ENCODE data around the gene ZNRD2.
"Not testable (repeated sequence)": the region's sequence is repeated elsewhere in the genome, so short reads cannot be mapped to it uniquely, and the experiment has no call there.

ZNRD2 gene

DNA sequence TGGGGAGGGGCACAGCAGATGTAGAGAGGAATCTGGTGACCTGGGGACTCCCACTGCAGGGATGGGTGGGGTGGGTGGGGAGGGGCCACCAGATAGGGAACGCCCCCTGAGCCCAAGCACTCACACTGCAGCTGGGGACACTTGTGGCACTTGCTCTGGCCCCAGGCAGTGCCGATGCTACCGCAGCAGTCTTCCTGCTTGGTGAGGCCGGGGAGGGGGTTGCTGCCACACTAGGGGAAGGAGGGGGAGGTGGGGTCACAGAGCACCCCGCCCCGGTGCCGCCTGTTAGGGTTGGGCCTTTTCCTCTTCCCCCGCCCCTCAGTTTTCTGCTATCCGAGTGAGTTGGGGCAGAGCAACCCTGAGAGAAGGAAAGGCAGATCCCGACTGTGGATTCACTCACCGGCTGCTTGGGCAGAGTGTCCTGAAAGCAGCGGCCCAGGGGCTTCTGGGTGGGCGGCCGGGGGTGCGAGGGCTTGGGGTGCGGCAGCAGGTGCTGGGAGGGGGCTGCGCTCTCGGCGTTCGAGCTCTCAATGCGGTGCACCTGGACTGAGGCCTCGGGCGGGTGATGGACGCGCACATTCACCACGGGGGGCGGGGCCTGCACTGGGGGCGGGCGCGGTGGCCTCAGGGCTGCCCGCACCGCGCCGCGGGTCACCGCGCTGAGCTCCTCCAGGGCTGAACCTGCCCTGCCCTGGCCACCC is 16.8 kb upstream of the ZNRD2 start:
- peak; percentile 98 for DNase-seq (ENCODE audit: low read depth, low spot score)
- peak overlapping the region; percentile 53 for H3K4me3 ChIP-seq (ENCODE audit: low read length)

DNA sequence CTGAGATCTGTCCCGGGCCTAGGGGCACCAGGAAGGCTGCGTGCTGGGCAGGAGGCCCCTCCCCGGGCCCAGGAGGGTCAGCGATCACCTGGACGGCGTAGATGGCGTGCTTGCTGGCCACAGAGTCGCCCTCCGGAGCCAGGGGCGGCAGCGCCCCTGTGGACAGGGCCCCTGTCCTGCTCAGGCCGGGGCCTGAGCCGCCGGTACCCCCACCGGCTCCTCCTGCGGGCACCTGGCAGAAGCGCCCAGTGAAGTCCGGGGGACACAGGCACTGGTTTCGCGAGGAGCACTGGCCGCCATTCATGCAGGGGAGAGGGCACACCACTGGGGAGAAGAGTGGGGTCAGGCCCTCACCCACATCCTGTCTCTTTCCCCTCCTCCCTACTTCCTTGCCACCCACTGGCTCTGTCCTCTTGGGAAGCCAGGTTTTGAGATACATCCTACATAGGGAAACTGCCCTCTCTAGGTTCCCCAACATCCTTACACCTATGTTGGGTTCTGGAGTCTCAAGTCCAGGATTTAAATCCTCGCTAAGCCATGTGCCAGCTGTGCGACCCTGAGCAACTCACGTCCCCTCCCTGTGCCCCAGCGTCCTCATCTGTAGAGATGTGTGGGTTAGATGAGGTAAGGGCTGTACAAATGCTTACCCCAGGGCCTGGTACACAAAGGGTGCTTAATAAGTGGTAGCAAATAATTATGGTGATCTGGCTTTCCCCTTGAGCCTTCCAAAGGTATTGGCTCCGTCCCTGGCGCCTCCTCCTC is 16.0 kb upstream of the ZNRD2 start:
- H3K4me3 ChIP-seq (ENCODE audit: low read length) = peak overlapping the region; percentile 53
- peak; percentile 63 for DNase-seq (ENCODE audit: low read depth, low spot score)

DNA sequence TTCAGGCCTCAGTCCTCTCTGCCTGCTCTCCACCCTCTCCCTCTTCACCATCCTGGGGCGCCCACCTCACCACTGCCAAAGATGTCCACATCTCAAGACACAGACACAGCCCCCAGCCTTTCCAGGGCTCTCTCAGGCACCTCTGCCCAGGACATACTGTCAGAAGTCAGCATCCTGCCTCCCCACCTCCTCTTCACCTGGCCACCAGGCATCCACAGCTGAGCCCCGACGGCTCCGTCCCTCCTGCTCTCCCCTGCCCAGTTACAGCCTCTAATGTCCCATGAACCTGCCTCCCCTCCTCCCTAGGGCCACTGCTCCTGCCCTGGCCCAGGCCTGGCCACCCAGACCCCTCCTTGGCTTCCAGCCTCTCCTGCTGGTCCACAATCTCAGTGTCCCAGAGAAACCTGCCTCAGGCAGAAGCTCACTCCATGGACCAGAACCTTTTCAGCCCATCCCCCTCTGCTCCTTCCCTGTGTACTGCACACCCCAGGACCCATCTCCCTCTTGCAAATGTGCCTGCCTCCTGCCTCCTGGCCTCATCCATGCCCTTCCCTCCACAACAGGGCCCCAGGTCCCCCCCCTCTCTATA is 15.3 kb upstream of the ZNRD2 start:
- no peak for DNase-seq (ENCODE audit: low read depth, low spot score)
- H3K4me3 ChIP-seq (ENCODE audit: low read length) = no peak overlapping the region

DNA sequence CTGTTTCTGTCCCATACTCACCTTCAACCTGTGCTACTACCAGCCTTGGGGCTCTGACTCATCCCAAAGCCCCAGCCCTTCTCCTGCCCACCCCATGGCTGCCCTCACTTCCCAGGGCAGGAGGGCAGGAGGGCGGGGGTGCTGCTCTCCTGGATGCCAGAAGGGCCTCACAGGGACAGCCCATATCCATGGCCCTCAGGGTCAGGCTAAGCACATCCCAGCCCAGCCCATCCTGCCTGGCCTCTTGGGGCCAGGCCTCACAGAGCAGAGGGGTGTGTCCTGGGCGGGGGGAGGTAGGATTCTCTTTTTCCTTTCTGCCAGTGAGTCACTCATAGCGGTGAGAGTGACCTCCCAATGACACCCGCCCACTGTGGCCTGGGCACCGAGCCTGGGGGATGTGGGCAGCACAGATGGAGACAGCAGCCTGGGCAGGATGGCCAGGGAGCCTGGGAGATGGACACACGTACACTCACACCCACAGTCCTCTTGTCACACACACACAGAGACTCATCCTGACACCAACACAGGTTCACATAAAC is 14.5 kb upstream of the ZNRD2 start:
- no peak overlapping the region for H3K4me3 ChIP-seq (ENCODE audit: low read length)
- no peak for DNase-seq (ENCODE audit: low read depth, low spot score)

DNA sequence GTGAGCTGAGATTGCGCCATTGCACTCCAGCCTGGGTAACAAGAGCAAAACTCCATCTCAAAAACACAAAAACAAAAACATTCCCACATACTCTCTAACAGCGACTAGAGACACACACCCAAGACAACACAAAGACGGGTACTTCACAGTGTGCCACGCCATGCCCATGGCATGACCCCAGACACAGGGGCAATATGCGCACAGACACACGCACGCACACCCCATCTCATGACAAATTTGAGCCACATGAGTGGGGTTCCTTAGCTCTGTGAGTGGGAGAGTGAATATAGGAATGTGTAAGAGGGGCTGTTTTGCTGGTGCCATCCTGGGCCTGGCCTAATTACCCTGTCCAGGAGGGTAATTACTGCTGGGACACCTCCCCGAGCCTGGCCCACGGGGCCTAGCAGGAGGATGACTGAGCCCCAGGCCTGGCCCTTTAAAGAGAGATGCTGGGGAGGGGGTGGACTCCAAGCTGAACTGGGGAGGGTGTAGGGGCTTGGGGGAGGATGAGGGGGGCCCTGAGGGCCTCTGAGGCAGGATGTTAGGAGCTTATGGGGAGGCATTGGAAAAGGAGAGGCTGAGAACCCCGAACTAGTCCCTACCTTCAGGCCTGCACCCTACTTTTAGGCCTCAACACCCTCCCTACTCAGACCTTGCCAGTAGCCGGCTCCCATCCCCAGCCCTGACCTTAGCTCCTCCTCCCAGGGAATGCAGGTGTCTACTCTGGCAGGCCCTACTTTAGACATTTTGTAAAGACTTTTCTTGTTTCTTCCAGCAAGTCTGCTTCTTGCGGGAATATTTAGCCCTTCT is 13.6 kb upstream of the ZNRD2 start:
- no peak overlapping the region for H3K4me3 ChIP-seq (ENCODE audit: low read length)
- DNase-seq (ENCODE audit: low read depth, low spot score) = no peak

DNA sequence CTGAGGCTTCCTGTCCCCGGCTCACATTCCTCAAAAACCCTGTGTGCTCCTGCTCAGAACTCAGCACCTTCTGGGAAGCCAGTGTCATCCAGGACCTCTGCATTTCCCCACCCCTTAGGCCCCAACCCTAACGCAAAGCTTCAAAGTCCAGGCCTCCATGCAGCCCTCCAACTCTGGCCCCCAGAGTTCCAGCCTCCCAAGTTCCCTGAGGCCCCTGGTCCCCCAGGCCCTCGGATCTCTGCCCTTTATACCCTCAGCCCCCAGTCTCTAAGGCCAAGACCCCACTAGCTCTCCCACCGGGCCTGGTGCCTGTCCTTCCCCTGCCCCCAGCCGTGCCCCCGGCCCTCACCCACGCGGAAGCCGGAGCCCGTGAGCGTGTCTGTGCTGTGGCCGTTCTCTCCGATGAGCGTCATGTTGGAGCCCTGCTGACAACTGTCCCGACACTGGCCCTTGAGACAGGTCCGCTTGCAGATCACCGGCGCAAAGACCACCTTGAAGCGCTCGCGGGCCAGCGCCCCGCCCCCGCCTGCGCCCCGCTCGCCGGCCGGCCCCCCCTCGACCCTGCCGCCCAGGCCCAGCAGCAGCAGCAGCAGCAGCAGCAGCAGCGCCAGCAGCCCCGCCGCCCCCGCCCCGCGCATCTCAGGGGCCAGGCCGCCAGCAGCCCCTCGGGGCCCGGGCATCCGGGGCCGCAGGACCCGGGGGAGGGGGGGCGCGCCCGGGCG is 12.8 kb upstream of the ZNRD2 start:
- H3K4me3 ChIP-seq (ENCODE audit: low read length) = no peak overlapping the region
- no peak for DNase-seq (ENCODE audit: low read depth, low spot score)

DNA sequence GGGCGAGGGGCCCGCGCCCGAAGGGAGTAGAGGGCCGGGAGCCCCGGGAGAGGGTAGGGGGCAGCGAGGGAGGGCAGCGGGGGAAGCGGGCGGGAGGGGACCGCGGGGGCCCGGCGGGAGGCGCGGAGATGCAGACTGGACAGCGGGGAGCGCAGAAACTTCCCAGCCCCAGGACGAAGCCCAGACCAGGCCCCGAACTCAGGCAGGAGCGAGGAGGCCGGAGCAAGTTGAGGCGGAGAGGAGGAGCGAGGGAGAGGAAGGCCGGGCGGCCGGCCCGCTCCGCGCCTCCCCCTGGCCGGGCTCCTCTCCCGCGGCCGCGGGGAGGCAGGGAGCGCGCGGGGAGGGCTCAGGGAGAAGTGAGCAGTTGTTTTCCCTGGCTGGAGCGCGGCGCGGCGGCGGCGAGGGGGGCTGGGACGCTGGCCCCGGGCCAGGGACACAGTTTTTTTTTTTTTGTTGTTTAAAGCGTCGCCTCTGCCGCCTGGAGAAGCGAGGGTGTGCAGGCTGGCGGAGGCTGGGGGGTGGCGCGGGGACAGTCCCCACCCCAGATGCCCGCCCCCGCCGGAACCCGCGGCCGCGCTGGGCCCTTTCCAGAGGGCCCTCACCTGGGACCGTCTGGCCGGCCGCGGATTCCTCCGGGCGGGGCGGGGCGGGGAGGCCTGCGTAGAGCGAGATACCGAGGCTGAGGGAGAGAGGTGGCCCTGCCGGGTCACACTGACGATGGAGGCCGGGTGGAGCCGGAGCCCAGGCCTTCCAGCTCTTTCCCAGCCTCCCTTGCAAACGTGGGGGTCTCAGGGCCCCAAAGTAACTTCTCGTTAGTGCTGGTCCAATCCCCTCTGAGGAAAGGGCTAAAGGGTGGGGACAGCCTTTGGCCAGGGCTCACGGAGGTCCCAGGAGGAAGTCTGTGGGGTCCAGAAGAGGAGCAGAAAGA is 12.0 kb upstream of the ZNRD2 start, which contains the start of gene LTBP3:
TSS of gene LTBP3 (minus strand) at position 358 of the 928 bp plus-strand sequence. CDS start 400 bp downstream, outside the sequence.
- no peak for DNase-seq (ENCODE audit: low read depth, low spot score)
- H3K4me3 ChIP-seq (ENCODE audit: low read length) = no peak within 1 kb of the TSS

DNA sequence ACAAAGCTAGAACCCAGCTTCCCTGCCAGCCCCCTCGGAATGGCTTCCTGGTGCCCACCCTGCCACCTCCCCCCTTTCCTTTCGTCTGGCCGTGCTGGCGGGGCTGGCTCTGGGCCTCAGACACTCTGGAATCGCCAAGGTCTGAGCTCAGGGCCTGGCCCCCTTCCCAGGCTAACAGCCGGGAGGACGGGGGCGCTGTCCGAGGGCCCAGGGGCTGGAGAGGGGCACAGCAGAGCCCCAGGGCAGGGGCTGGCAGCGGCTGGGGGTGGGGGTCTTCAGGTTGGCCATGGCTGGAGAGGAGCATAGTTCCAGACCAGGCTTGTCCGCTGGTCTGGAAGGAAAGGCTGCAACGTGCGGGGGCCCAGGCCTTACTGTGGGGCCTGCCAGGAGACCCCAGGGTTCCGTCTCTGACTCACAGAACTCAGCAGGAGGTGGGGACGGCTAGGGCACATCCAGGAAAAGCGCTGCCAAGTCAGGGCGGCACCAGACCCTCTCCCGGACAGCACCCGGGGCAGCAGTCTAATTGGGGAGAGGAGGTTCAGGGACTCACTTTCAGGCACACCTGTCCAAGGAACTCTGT is 11.3 kb upstream of the ZNRD2 start:
- H3K4me3 ChIP-seq (ENCODE audit: low read length) = no peak overlapping the region

DNA sequence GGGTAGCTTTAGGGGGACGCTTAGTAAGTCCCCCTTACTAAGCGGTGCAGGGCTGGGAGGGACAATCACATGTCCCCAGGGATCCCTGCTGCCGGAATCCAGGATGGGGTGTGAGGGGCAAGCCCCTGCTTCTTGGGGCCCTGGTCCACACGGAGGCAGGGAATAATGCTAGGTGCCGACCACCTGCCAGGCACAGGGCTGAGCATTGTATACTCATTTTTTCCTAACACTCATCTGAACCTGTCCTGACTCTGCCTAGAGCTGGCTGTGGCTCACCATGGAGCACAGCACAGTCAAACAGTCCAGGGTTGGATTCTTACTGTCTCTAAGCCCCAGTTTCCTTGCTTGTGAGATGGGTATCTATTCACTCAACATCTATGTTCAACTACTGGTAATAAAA is 10.7 kb upstream of the ZNRD2 start:
- H3K4me3 ChIP-seq (ENCODE audit: low read length) = no peak overlapping the region
- DNase-seq (ENCODE audit: low read depth, low spot score) = no peak

More for the DNA sequence above, 11.3 kb upstream of the ZNRD2 start:
- DNase-seq (ENCODE audit: low read depth, low spot score) = no peak

DNA sequence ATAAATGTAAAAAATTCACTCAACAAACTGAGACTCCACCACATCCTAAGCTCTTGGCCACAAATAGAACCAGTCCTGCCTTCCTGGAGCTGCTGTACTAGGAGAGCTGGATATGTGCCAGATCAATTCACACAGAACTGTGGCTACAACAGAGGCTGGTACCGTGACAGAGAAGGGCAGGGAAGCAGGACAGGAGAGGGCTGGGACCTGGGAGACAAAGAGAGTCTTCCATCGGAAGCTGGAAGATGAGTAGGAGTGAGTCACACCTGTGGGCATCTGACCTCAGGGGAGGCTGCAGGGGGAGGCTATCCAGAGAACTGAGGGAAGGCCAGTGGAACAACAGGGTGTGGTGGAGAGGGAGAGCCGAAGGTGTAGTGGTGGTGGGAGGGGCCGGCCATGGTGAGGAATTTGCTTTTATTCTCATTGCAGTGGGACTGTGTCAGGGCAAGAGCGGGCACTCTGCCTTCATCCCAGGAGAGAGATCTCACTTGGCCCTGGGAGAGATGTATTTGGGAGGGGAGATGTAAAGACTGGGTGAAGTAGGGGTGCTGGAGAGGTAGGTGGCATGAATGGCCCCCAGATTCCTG is 10.2 kb upstream of the ZNRD2 start:
- no peak overlapping the region for H3K4me3 ChIP-seq (ENCODE audit: low read length)
- DNase-seq (ENCODE audit: low read depth, low spot score) = no peak

DNA sequence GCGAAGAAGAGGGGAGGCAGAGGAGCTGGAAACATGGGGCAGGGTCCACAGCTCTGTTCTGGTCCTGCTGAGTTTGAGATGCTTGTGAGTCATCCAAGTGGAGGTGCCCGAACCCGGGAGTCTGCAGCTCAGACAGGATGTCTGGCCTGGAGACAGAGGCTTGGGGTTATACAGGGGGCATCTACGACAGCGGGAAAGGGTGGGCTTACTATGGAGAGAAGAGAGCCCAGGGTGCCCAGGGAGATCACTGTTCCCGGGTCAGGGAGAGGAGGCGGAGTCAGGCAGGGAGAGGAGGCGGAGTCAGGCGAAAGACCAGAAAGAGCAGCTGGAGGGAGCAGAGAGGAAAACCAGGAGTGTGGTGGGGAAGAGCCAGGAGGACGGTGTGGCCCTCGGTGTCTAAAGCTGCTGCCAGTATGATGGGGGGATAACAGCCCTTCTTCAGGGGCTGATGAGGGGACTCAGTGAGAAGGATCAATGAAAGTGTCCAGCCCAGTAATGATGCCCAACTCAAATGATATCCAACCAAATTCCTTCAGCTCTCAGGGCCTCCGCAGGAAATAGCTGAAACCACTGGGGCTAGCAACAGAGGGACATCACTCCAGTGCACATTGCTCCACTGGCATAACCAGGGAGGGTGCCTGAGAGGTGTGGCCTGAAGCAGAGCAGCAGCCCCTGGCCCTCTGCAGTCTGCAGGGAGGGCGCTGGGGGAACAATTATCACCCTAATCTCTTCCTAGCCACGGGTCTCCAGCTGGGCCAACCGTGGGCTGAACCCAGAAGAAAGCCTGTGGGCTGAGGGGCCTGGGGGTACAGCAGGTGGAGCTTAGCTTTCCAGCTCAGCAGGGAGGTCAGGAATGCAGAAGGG is 9.5 kb upstream of the ZNRD2 start:
- no peak overlapping the region for H3K4me3 ChIP-seq (ENCODE audit: low read length)
- DNase-seq (ENCODE audit: low read depth, low spot score) = no peak

DNA sequence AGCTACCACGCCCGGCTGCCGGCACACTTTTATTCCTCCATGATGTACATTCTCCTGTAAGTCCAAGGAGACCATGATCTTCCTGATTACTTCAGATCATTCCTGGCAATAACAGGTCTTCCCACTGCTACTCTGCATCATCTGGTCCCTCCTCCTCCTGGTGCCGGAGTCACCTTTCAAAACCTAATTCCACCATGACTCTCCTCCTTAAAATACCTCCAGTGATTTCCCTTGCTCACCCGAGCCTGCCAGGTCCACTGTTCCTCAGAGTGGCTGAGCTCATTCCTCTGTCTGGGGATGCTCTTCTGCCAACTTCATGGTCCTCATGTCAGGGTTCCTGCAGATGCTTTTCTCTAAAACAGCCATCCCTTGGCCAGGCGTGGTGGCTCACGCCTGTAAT is 8.3 kb upstream of the ZNRD2 start:
- no peak overlapping the region for H3K4me3 ChIP-seq (ENCODE audit: low read length)
- no peak for DNase-seq (ENCODE audit: low read depth, low spot score)

DNA sequence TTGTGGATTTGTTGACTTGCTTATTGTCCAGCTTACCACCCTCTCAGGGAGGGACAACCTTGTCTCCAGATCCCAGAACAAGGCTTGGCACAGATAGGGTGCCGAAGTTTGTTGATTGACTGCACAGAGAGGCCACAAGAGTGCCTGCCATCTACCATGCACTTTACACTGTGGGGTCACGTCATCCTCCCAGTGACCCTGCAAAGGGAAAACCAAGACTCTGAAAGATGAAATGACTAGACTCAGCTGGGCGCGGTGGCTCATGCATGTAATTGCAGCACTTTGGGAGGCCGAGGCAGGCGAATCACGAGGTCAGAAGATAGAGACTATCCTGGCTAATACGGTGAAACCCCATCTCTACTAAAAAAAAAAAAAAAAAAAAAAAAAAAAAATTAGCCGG is 7.5 kb upstream of the ZNRD2 start:
- no peak for DNase-seq (ENCODE audit: low read depth, low spot score)
- no peak overlapping the region for H3K4me3 ChIP-seq (ENCODE audit: low read length)

DNA sequence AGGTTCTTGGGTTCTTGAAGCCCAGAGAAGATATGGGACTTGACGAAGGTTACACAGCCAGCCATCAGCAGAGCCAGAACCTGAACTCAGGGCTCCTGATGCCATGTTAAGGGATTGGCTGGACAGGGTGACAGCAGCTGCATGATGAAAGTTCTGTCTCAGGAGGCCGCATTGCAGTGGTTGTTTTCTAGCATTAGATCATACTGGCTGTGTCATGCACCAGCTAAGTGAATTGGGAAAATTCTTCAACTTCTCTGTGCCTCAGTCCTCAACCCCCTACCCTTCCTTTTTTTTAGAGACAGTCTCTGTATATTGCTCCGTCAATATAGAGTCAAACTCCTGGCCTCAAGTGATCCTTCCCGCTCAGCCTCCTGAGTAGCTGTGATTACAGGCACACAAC is 6.7 kb upstream of the ZNRD2 start:
- H3K4me3 ChIP-seq (ENCODE audit: low read length) = no peak overlapping the region

DNA sequence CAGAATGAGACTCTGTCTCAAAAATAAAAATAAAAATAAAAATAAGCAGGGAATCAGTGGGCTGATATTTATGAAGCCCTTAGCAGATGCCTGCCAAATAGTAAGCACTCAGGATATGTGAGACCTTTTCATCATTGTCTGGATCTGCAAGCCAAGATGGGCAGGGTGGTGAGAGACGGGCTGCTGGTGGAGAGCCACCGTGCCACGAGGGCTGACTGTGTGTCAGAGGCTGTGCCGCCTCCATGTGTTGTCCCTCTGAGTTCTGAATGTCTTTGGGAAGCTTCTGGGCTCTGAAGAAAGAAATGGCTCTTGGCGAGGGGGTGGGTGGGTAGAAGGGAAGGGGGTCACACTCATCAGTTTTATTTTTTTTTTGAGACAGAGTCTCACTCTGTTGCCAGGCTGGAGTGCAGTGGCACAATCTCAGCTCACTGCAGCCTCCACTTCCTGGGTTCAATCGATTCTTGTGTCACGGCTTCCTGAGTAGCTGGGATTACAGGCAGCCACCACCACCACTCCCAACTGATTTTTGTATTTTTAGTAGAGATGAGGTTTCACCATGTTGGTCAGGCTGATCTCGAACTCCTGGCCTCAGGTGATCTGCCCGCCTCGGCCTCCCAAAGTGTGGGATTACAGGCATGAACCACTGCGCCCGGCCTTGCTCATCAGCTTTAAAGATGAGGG is 5.3 kb upstream of the ZNRD2 start:
- H3K4me3 ChIP-seq (ENCODE audit: low read length) = not testable (repeated sequence)
- DNase-seq (ENCODE audit: low read depth, low spot score) = peak; percentile 70

More for the DNA sequence above, 6.7 kb upstream of the ZNRD2 start:
- DNase-seq (ENCODE audit: low read depth, low spot score) = no peak
